ENCODE data around the gene ABHD13.

The ABHD13 gene

GRCh38 chr13:108185223-108185622 lies 33.0 kb upstream of the ABHD13 start:
- no peak for TF ChIP-seq TAF1 (IDR thresholded peaks at IDR 0.05; ENCODE audit: borderline replicate concordance, insufficient read depth, low read length)
- TF ChIP-seq REST (IDR thresholded peaks at IDR 0.05; ENCODE audit: insufficient read depth in 1 of 2, low read depth in 2 of 2, low read length in 2 of 2): no peak
- no peak for TF ChIP-seq SIN3A (IDR thresholded peaks at IDR 0.05; ENCODE audit: borderline replicate concordance, insufficient read depth, low read length)
- TF ChIP-seq POLR2AphosphoS5 (IDR thresholded peaks at IDR 0.05; ENCODE audit: low read depth, low read length): no peak
- TF ChIP-seq FOXP2 (optimal IDR thresholded peaks at IDR 0.05; ENCODE audit: borderline replicate concordance, extremely low read depth, extremely low read length, insufficient read depth): no peak

- TF ChIP-seq REST (IDR thresholded peaks at IDR 0.05; ENCODE audit: insufficient read depth in 1 of 2, low read depth in 2 of 2, low read length in 2 of 2): no peak
- no peak for TF ChIP-seq TAF1 (IDR thresholded peaks at IDR 0.05; ENCODE audit: borderline replicate concordance, insufficient read depth, low read length)
- no peak for TF ChIP-seq POLR2AphosphoS5 (IDR thresholded peaks at IDR 0.05; ENCODE audit: low read depth, low read length)
- no peak for TF ChIP-seq SIN3A (IDR thresholded peaks at IDR 0.05; ENCODE audit: borderline replicate concordance, insufficient read depth, low read length)
- no peak for TF ChIP-seq FOXP2 (optimal IDR thresholded peaks at IDR 0.05; ENCODE audit: borderline replicate concordance, extremely low read depth, extremely low read length, insufficient read depth)
Observed at GRCh38 chr13:108188260-108188659, 29.9 kb upstream of the ABHD13 start.

- TF ChIP-seq SIN3A (IDR thresholded peaks at IDR 0.05; ENCODE audit: borderline replicate concordance, insufficient read depth, low read length) (no peak), REST (IDR thresholded peaks at IDR 0.05; ENCODE audit: insufficient read depth in 1 of 2, low read depth in 2 of 2, low read length in 2 of 2) (no peak), POLR2AphosphoS5 (IDR thresholded peaks at IDR 0.05; ENCODE audit: low read depth, low read length) (no peak)
Observed at GRCh38 chr13:108190897-108191296, 27.3 kb upstream of the ABHD13 start.

DNA sequence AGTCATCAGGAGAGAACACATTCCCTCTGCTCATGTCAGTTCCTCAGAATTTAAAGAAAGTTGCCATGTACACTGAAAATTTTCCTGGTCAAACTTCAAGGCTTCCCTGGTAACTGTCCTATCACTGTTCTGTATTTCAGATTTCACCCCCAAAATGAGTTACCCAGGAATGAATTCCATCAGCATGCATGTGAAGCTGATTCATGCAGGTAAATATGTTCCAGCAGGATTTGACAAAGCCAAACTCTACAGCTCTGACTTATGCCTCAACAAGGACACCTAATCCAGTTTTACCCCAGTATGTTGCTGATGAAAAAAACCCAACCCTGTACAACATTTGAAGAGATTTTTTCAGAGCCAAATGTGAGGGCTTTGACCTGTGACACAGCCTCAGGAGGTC lies 24.4 kb upstream of the ABHD13 start:
- TF ChIP-seq POLR2AphosphoS5 (IDR thresholded peaks at IDR 0.05; ENCODE audit: low read depth, low read length) (no peak), REST (IDR thresholded peaks at IDR 0.05; ENCODE audit: insufficient read depth in 1 of 2, low read depth in 2 of 2, low read length in 2 of 2) (no peak), SIN3A (IDR thresholded peaks at IDR 0.05; ENCODE audit: borderline replicate concordance, insufficient read depth, low read length) (no peak), TAF1 (IDR thresholded peaks at IDR 0.05; ENCODE audit: borderline replicate concordance, insufficient read depth, low read length) (no peak), FOXP2 (optimal IDR thresholded peaks at IDR 0.05; ENCODE audit: borderline replicate concordance, extremely low read depth, extremely low read length, insufficient read depth) (no peak)

DNA sequence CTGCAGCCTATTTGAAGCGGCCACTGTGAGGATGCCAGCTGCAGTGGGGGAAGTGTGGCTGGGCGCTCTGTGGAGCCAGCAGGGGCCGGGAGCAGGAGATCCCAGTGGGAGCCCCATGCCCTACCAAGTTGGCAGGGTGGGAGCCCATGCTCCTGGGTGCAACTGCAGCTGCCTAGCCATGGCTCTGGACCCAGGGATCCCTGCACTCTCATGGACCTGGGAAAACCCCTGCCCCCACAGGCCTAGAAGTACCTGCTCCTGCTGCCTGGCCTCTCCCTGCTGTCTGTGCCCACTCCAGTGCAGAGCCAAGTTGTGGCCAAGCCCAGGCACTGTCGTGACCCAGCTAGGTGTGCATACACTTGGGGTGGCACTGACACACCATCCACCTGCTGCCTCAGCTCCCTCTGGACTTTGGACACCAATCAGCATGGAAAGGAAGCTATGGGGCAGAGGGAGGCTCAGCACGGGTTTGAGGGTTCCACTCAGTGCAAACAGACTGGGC lies 23.7 kb upstream of the ABHD13 start:
- no peak for TF ChIP-seq FOXP2 (optimal IDR thresholded peaks at IDR 0.05; ENCODE audit: borderline replicate concordance, extremely low read depth, extremely low read length, insufficient read depth)
- TF ChIP-seq TAF1 (IDR thresholded peaks at IDR 0.05; ENCODE audit: borderline replicate concordance, insufficient read depth, low read length): no peak
- no peak for TF ChIP-seq REST (IDR thresholded peaks at IDR 0.05; ENCODE audit: insufficient read depth in 1 of 2, low read depth in 2 of 2, low read length in 2 of 2)
- TF ChIP-seq POLR2AphosphoS5 (IDR thresholded peaks at IDR 0.05; ENCODE audit: low read depth, low read length): no peak
- no peak for TF ChIP-seq SIN3A (IDR thresholded peaks at IDR 0.05; ENCODE audit: borderline replicate concordance, insufficient read depth, low read length)
